Lower leg skin (tissue), 4 donors: ENCODE results near the gene NQO1. TPM values are rescaled to one million over a fixed set of nuclear protein-coding genes. Genes with fewer than 3 reads are reported as not detected.

Experiments
- DNase-seq, 2 donors: peaks; one replicate each; pipeline ENCODE4 v3.0.0-alpha.2; 2019; ENCODE audit warnings: low spot score in 2 of 2
- H3K4me3 ChIP-seq: fragments of 200-600 bp; sonication (generic); 2 replicates; pipeline ENCODE4 v1.5.1; 2017; ENCODE audit warnings: mild to moderate bottlenecking, low read depth; ENCODE audit not compliant: poor library complexity, severe bottlenecking
- POLR2A ChIP-seq, 2 donors: fragments of 450-650 bp; IDR thresholded peaks; one replicate each; pipeline ENCODE4 v1.6.1; 2016 to 2017; ENCODE audit warnings: antibody characterized with exemption in 2 of 2, mild to moderate bottlenecking in 1 of 2, moderate library complexity in 1 of 2
- WGBS, 2 donors: methylation state at CpG; one replicate each; pipeline ENCODE4 v1.1.5; 2018; 5-methylcytosine and 5-hydroxymethylcytosine counted together
- intact Hi-C: fragments of 100-400 bp; cut with DNase I; formaldehyde crosslinking; loops from one replicate; pipeline ENCODE4 v1.15.0; 2023; ENCODE audit warnings: low total_unique reads
- total RNA-seq, 4 donors: library from RNA; depleted of rRNA; stranded (reverse); fragments of >200 nt; gene quantifications; one replicate each; pipeline ENCODE4 v1.1.0, GENCODE V29; 2016
- TF ChIP-seq, protein P1 (sequence below), 3 donors: fragments of 450-650 bp; IDR thresholded peaks; one replicate each; pipeline ENCODE4 v1.5.1; 2016; ENCODE audit warnings: antibody characterized with exemption in 3 of 3, mild to moderate bottlenecking in 3 of 3, moderate library complexity in 2 of 3

NQO1 gene
- 10 to 100 TPM in 3 of 4 donors, 1 to 10 TPM in 1; 8.8 to 27.3 (median 14.8) TPM for total RNA-seq

DNA sequence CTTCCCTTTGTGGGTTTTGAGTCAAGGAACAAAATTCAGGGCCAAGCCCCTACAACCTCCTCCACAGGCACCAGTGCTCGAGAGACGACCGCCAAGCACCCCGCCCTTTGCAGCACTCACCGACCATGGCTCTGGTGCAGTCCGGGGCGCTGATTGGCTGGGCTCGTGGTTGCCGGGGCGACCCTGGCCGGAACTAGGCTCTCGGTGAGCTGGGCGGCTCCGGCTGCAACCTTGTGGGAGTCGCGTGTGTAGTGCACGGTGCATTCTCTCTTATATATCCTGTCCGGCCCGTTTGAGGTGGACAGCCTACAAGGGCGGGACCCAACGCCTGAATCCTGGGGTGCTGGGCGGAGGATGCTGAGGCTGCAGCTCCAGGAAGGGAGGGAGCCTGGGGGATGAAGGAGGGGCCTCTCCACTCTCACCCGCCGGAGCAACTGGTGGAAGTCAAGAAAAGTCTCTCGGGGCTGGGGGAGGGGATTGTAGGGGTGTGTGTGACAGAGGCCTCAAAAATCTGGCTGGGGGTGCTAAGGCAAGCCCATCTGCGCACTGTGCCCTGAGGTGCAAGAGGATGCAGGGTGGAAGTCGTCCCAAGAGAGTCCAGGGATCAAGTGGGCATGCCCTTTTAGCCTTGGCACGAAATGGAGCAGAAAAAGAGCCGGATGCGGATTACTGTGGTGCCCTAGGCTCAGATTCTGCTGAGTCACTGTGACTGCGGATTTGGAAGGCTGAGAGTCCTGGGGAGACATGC is at the start of gene NQO1:
NQO1 (minus strand) TSS at position 248 of the 748 bp plus-strand sequence; CDS start at position 127, 121 bp downstream.
- TF ChIP-seq POLR2A (IDR thresholded peaks at IDR 0.05): no peak
- TF ChIP-seq, protein P1, sequence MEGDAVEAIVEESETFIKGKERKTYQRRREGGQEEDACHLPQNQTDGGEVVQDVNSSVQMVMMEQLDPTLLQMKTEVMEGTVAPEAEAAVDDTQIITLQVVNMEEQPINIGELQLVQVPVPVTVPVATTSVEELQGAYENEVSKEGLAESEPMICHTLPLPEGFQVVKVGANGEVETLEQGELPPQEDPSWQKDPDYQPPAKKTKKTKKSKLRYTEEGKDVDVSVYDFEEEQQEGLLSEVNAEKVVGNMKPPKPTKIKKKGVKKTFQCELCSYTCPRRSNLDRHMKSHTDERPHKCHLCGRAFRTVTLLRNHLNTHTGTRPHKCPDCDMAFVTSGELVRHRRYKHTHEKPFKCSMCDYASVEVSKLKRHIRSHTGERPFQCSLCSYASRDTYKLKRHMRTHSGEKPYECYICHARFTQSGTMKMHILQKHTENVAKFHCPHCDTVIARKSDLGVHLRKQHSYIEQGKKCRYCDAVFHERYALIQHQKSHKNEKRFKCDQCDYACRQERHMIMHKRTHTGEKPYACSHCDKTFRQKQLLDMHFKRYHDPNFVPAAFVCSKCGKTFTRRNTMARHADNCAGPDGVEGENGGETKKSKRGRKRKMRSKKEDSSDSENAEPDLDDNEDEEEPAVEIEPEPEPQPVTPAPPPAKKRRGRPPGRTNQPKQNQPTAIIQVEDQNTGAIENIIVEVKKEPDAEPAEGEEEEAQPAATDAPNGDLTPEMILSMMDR (IDR thresholded peaks at IDR 0.05): no peak
- DNase-seq: peak; percentile 83 to 98
- intact Hi-C loops: no loop called here
- 1 to 2% methylated on average over 28 to 31 of the region's 31 CpGs for WGBS, 2 donors
- peak within 1 kb of the TSS; percentile 34 for H3K4me3 ChIP-seq

DNA sequence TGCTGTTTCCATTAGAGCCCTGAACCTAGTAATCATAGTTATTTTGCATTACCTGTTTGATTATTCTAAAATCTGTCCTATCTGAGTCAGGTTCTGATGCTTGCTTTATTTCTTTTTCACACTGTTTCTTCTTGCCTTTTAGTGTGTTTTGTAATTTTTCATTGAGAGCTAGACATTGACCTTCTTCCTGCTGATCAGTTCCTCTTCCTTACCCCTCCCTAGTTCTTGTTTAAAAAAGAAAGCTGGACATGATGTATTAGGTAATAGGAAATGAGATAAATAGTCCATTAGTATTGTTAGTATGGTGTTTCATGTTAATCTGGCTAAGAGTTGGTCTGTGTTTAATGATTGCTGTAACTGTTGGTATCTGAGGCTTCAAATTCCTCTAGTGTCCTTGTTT is 49.2 kb upstream of the NQO1 start:
- intact Hi-C loops: loop anchor here (5.0 kb wide), 1 partner anchor 93 kb away; no protein-coding TSS in a partner anchor
- no peak overlapping the region for H3K4me3 ChIP-seq
- no peak for TF ChIP-seq POLR2A (IDR thresholded peaks at IDR 0.05)
- TF ChIP-seq, protein P1 (IDR thresholded peaks at IDR 0.05): no peak
- no peak for DNase-seq

DNA sequence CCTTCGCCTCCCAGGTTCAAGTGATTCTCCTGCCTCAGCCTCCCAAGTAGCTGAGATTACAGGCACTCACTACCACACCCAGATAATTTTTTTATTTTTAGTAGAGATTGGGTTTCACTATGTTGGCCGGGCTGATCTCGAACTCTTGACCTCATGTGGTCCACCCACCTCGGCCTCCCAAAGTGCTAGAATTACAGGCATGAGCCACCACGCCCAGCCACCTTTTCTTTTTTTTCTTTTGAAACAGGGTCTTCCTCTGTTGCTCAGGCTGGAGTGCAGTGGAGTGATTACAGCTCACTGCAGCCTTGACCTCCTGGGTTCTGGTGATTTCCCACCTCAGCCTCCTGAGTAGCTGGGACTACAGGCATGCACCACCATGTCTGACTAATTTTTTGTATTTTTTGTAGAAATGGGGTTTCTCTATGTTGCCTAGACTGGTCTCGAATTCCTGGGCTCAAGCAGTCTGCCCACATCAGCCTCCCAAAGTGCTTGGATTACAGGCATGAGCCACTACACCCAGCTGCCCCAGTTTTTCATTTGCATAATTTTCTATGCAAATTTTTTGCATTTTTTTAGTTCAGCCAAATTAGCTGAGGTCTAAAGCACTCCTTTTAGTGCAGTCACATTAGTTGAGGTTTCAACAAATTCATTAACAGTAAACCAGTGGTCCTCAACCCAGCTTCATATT is 47.0 kb upstream of the NQO1 start:
- WGBS, 2 donors: 83 to 84% methylated on average over 6 of the region's 6 CpGs
- no peak overlapping the region for H3K4me3 ChIP-seq
- no peak for DNase-seq
- intact Hi-C loops: no loop called here
- TF ChIP-seq, protein P1 (IDR thresholded peaks at IDR 0.05): no peak
- no peak for TF ChIP-seq POLR2A (IDR thresholded peaks at IDR 0.05)

DNA sequence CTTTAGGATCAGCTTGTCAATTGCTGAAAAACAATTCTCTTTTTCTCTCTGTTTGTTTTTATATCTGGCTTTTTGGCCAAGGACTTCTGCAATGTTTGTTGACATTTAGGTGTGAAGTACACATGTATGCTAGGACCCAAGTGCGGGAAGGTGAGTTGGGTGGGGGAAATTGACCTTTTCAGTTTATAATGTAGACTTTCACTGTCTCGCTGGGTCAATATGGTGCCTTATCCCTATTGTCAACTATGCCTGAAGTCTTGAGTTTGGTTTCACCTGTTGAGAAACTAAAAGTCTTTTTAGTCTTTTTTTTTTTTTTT is 45.2 kb upstream of the NQO1 start:
- DNase-seq: no peak
- intact Hi-C loops: no loop called here
- 88 to 95% methylated on average over 2 of the region's 2 CpGs for WGBS, 2 donors
- H3K4me3 ChIP-seq: no peak overlapping the region
- no peak for TF ChIP-seq POLR2A (IDR thresholded peaks at IDR 0.05)
- TF ChIP-seq, protein P1 (IDR thresholded peaks at IDR 0.05): no peak

DNA sequence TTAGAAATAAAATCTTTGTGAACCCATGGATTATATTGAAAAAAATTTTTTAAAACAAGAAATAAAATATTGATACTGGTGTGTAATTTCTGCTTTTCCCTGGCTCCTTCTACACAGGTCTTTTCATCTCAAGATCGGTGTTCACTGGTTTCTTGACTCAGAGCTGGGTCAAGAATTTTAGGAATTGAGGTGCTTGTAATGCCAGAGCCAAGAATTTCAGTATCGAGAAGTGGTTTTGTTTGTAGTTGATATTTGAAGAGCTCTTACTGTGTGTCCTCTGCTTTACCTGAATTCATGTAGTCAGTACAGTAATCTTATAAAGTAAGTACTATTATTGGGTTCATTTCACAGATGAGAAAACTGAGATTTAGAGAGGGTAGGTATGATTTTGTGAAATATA is 43.0 kb upstream of the NQO1 start:
- H3K4me3 ChIP-seq: no peak overlapping the region
- WGBS, 2 donors: 65 to 66% methylated on average over 2 of the region's 2 CpGs
- intact Hi-C loops: no loop called here
- TF ChIP-seq POLR2A (IDR thresholded peaks at IDR 0.05): no peak
- TF ChIP-seq, protein P1 (IDR thresholded peaks at IDR 0.05): no peak
- DNase-seq: no peak
